ENCODE data around the gene PHKA2. TPM values are rescaled to one million over a fixed set of nuclear protein-coding genes. Genes with fewer than 3 reads are reported as not detected.
A peak's percentile ranks its signal among the peaks of the same experiment; 100 is the strongest.

The PHKA2 gene
- total RNA-seq, 1 donor from 2014 or later, result 13.2 TPM

DNA sequence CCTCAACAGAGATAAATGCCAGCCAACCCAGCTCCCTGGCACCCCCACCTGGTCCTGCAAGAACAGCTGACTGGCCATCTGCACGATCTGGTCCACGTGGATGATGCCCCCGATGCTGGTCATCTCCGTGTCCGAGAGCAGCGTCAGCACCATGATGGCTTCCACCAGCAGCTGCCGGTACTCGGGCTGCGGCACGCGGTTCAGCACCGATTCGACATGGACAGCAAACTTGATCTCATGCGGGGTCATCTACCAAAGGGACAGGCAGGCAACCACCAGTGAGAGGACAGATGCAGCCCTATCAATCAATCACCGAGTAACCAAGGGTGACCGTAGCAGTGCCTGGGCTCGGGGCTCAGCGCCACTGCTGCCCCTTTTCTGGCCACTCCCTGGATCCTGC is 89.8 kb downstream of the PHKA2 start:
- H3K4me1 Mint-ChIP-seq (ENCODE audit: low read depth, unreplicated experiment), result peaks cover 24% of the 10 kb centered on the region
- H3K36me3 Mint-ChIP-seq (ENCODE audit: unreplicated experiment), result no peaks in the 10 kb centered on the region
- DNase-seq, result no peak
- H3K9me3 Mint-ChIP-seq (ENCODE audit: unreplicated experiment), result peaks cover 3% of the 10 kb centered on the region
- H3K4me3 Mint-ChIP-seq (ENCODE audit: unreplicated experiment), result no peak overlapping the region
- H3K27ac Mint-ChIP-seq (ENCODE audit: unreplicated experiment), result no peak overlapping the region
- no peak for TF ChIP-seq CTCF (IDR thresholded peaks at IDR 0.05; ENCODE audit: partially characterized antibody, unreplicated experiment)
- H3K27me3 Mint-ChIP-seq (ENCODE audit: unreplicated experiment), result no peaks in the 10 kb centered on the region

GRCh38 chrX:18893536-18893935 is 90.4 kb downstream of the PHKA2 start:
- Mint-ChIP-seq H3K36me3 (ENCODE audit: unreplicated experiment) (no peaks in the 10 kb centered on the region), H3K27ac (ENCODE audit: unreplicated experiment) (no peak overlapping the region), H3K4me3 (ENCODE audit: unreplicated experiment) (no peak overlapping the region), H3K4me1 (ENCODE audit: low read depth, unreplicated experiment) (peaks cover 19% of the 10 kb centered on the region), H3K27me3 (ENCODE audit: unreplicated experiment) (no peaks in the 10 kb centered on the region), H3K9me3 (ENCODE audit: unreplicated experiment) (peaks cover 3% of the 10 kb centered on the region)
- no peak for TF ChIP-seq CTCF (IDR thresholded peaks at IDR 0.05; ENCODE audit: partially characterized antibody, unreplicated experiment)
- no peak for DNase-seq

- Mint-ChIP-seq H3K4me3 (ENCODE audit: unreplicated experiment) (no peak overlapping the region), H3K36me3 (ENCODE audit: unreplicated experiment) (no peaks in the 10 kb centered on the region), H3K9me3 (ENCODE audit: unreplicated experiment) (peaks cover 4% of the 10 kb centered on the region), H3K27ac (ENCODE audit: unreplicated experiment) (no peak overlapping the region), H3K4me1 (ENCODE audit: low read depth, unreplicated experiment) (peaks cover 18% of the 10 kb centered on the region), H3K27me3 (ENCODE audit: unreplicated experiment) (no peaks in the 10 kb centered on the region)
- TF ChIP-seq CTCF (IDR thresholded peaks at IDR 0.05; ENCODE audit: partially characterized antibody, unreplicated experiment), result no peak
- no peak for DNase-seq
Measured at GRCh38 chrX:18892899-18893298, 91.0 kb downstream of the PHKA2 start.

GRCh38 chrX:18891548-18891945 is 92.4 kb downstream of the PHKA2 start:
- Mint-ChIP-seq H3K9me3 (ENCODE audit: unreplicated experiment) (peaks cover 4% of the 10 kb centered on the region), H3K27me3 (ENCODE audit: unreplicated experiment) (no peaks in the 10 kb centered on the region), H3K27ac (ENCODE audit: unreplicated experiment) (peak overlapping the region; percentile 40), H3K36me3 (ENCODE audit: unreplicated experiment) (no peaks in the 10 kb centered on the region), H3K4me1 (ENCODE audit: low read depth, unreplicated experiment) (peaks cover 19% of the 10 kb centered on the region), H3K4me3 (ENCODE audit: unreplicated experiment) (no peak overlapping the region)
- DNase-seq, result no peak
- no peak for TF ChIP-seq CTCF (IDR thresholded peaks at IDR 0.05; ENCODE audit: partially characterized antibody, unreplicated experiment)

- H3K36me3 Mint-ChIP-seq (ENCODE audit: unreplicated experiment), result no peaks in the 10 kb centered on the region
- no peak overlapping the region for H3K4me3 Mint-ChIP-seq (ENCODE audit: unreplicated experiment)
- TF ChIP-seq CTCF (IDR thresholded peaks at IDR 0.05; ENCODE audit: partially characterized antibody, unreplicated experiment), result no peak
- peaks cover 20% of the 10 kb centered on the region for H3K4me1 Mint-ChIP-seq (ENCODE audit: low read depth, unreplicated experiment)
- no peaks in the 10 kb centered on the region for H3K27me3 Mint-ChIP-seq (ENCODE audit: unreplicated experiment)
- peak overlapping the region; percentile 43 for H3K27ac Mint-ChIP-seq (ENCODE audit: unreplicated experiment)
- H3K9me3 Mint-ChIP-seq (ENCODE audit: unreplicated experiment), result peaks cover 4% of the 10 kb centered on the region
- DNase-seq, result peak; percentile 37
Measured at GRCh38 chrX:18890724-18891547, 93.0 kb downstream of the PHKA2 start.
